Esophagus squamous epithelium (tissue), 4 donors: ENCODE data around the gene KDM3A.

ENCODE experiments used
- POLR2A ChIP-seq, 4 donors: fragments of 450-650 bp; IDR thresholded peaks; one replicate each; pipeline ENCODE4 v1.6.1; 2017; ENCODE audit warnings: antibody characterized with exemption in 4 of 4, mild to moderate bottlenecking in 4 of 4, moderate library complexity in 3 of 4
- TF ChIP-seq, protein P1 (sequence below), 6 experiments: fragments of 450-650 bp in 4 of 6; fragments of 200-600 bp in 2 of 6; sonication (generic) in 2 of 6; IDR thresholded peaks; one replicate each; pipeline ENCODE4 v1.5.1; 2016 to 2019; ENCODE audit warnings: antibody characterized with exemption in 6 of 6, mild to moderate bottlenecking in 4 of 6, moderate library complexity in 4 of 6

DNA sequence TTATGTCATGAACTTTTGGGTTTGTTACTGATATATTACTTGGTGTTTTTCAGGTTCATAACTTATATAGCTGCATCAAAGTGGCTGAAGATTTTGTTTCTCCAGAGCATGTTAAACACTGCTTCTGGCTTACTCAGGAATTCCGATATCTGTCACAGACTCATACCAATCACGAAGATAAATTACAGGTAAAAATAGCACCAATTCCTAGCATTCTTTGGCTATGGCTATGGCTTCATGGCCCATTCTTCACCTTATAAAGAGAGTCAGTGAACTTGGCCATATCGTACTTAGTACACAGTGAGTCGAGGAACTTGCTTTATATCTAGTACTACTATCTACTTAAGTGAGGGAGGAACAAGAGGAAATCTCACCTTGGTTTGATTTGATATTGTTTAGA is 49.9 kb downstream of the KDM3A start:
- TF ChIP-seq, protein P1, sequence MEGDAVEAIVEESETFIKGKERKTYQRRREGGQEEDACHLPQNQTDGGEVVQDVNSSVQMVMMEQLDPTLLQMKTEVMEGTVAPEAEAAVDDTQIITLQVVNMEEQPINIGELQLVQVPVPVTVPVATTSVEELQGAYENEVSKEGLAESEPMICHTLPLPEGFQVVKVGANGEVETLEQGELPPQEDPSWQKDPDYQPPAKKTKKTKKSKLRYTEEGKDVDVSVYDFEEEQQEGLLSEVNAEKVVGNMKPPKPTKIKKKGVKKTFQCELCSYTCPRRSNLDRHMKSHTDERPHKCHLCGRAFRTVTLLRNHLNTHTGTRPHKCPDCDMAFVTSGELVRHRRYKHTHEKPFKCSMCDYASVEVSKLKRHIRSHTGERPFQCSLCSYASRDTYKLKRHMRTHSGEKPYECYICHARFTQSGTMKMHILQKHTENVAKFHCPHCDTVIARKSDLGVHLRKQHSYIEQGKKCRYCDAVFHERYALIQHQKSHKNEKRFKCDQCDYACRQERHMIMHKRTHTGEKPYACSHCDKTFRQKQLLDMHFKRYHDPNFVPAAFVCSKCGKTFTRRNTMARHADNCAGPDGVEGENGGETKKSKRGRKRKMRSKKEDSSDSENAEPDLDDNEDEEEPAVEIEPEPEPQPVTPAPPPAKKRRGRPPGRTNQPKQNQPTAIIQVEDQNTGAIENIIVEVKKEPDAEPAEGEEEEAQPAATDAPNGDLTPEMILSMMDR (IDR thresholded peaks at IDR 0.05), result no peak
- no peak for TF ChIP-seq POLR2A (IDR thresholded peaks at IDR 0.05)
